Measurements from ENCODE around the gene GALNT17.

DNA sequence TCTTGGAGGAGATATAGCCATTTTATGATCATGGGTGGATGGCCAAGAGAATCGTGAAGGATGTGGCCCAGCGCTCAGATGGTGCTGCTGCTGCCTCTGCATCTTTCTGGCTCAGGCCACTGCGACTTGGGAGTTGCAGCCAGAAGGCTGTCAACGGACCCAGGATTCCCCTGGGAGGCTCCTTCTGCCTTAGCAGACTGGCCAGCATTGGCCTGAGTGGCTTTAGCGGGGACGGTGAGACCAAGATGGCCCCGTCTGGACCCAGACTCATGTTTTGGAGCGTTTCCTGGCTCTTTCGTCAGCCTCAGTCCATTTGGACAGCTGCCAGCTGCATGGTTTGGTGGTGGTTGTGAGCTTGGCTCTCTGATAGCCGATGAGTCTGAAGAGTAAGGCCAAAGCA lies 97.2 kb downstream of the GALNT17 start:
- TF ChIP-seq POLR2A (IDR thresholded peaks at IDR 0.05), result no peak
- TF ChIP-seq, protein P1, sequence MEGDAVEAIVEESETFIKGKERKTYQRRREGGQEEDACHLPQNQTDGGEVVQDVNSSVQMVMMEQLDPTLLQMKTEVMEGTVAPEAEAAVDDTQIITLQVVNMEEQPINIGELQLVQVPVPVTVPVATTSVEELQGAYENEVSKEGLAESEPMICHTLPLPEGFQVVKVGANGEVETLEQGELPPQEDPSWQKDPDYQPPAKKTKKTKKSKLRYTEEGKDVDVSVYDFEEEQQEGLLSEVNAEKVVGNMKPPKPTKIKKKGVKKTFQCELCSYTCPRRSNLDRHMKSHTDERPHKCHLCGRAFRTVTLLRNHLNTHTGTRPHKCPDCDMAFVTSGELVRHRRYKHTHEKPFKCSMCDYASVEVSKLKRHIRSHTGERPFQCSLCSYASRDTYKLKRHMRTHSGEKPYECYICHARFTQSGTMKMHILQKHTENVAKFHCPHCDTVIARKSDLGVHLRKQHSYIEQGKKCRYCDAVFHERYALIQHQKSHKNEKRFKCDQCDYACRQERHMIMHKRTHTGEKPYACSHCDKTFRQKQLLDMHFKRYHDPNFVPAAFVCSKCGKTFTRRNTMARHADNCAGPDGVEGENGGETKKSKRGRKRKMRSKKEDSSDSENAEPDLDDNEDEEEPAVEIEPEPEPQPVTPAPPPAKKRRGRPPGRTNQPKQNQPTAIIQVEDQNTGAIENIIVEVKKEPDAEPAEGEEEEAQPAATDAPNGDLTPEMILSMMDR (IDR thresholded peaks at IDR 0.05), result no peak
